Measurements from ENCODE around the gene NFYC. TPM values are rescaled to one million over a fixed set of nuclear protein-coding genes. Genes with fewer than 3 reads are reported as not detected.
"Not testable (repeated sequence)": the region's sequence is repeated elsewhere in the genome, so short reads cannot be mapped to it uniquely, and the experiment has no call there.

NFYC gene
- total RNA-seq, 1 donor from 2014 or later = 62.2 TPM

DNA sequence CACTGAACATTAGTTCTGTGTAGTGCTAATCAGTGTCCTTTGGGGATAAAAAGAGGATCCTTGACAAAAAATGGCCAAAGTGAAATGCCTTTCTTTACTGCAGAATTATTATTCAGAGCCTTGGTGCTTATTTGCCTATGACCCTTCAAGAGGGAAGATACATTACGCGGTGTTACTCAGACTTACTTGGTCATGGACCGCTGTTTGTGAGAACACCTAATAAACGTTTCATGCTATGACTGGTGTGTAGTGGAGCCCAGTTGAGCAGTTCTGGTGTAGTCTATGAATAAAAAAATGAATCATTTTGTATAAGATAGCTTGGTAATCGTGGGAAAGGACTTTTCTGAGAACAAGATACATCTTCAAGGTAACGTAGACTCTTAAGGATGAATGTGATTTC lies 8.3 kb downstream of the NFYC start:
- Histone ChIP-seq H3K36me3 (no peaks in the 10 kb centered on the region), H3K27ac (replicated peaks) (no peak overlapping the region), H3K4me3 (no peak overlapping the region), H3K27me3 (ENCODE audit: low read depth) (no peaks in the 10 kb centered on the region), H3K4me1 (peaks cover 80% of the 10 kb centered on the region), H3K9me3 (replicated peaks) (no peaks in the 10 kb centered on the region)
- DNase-seq = no peak
- intact Hi-C loops (cut with micrococcal nuclease) = no loop called here
- no peak for TF ChIP-seq CTCF (IDR thresholded peaks at IDR 0.05; ENCODE audit: borderline replicate concordance)

DNA sequence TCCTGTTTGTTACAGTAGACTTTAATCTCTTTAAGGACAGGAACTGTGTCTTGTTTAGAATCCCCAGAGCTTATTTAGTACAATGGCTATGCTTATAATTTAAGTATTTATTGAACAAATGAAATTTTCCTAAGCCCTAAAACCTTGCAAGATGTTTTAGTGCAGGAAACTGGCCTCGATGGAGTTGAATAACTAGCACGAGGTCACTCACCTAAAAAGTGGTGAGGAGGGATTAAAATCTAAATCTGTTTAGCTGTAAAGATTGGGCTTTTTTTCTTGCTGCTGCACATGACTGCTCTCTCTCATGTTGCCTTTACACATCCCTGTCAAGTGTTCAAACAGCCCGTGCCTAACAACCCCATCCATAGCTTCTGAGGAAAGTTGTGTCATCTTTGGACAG lies 10.2 kb downstream of the NFYC start:
- Histone ChIP-seq H3K4me3 (no peak overlapping the region), H3K27ac (replicated peaks) (no peak overlapping the region), H3K36me3 (no peaks in the 10 kb centered on the region), H3K9me3 (replicated peaks) (no peaks in the 10 kb centered on the region), H3K27me3 (ENCODE audit: low read depth) (no peaks in the 10 kb centered on the region), H3K4me1 (peaks cover 75% of the 10 kb centered on the region)
- DNase-seq = no peak
- TF ChIP-seq CTCF (IDR thresholded peaks at IDR 0.05; ENCODE audit: borderline replicate concordance) = no peak
- intact Hi-C loops (cut with micrococcal nuclease) = no loop called here

GRCh38 chr1:40702810-40703209 lies 11.3 kb downstream of the NFYC start:
- H3K27me3 ChIP-seq (ENCODE audit: low read depth); H3K4me3 ChIP-seq; H3K36me3 ChIP-seq; H3K27ac ChIP-seq (replicated peaks); H3K9me3 ChIP-seq (replicated peaks); intact Hi-C loops (cut with micrococcal nuclease); DNase-seq: not testable (repeated sequence)
- H3K4me1 ChIP-seq = peaks cover 64% of the 10 kb centered on the region

GRCh38 chr1:40703316-40703715 lies 11.8 kb downstream of the NFYC start:
- no peaks in the 10 kb centered on the region for H3K36me3 ChIP-seq
- no peak for DNase-seq
- intact Hi-C loops (cut with micrococcal nuclease) = no loop called here
- H3K27me3 ChIP-seq (ENCODE audit: low read depth) = no peaks in the 10 kb centered on the region
- H3K4me1 ChIP-seq = peaks cover 68% of the 10 kb centered on the region
- H3K9me3 ChIP-seq (replicated peaks) = no peaks in the 10 kb centered on the region
- no peak for TF ChIP-seq CTCF (IDR thresholded peaks at IDR 0.05; ENCODE audit: borderline replicate concordance)
- no peak overlapping the region for H3K27ac ChIP-seq (replicated peaks)
- H3K4me3 ChIP-seq = no peak overlapping the region

- intact Hi-C loops (cut with micrococcal nuclease) = no loop called here
These were observed 13.6 kb downstream of the NFYC start for GRCh38 chr1:40704817-40705733.

More at GRCh38 chr1:40704817-40705733, 13.6 kb downstream of the NFYC start:
- H3K27ac ChIP-seq (replicated peaks) = peak overlapping the region; percentile 51
- H3K4me1 ChIP-seq = peaks cover 67% of the 10 kb centered on the region
- no peak for DNase-seq
- no peaks in the 10 kb centered on the region for H3K27me3 ChIP-seq (ENCODE audit: low read depth)
- no peaks in the 10 kb centered on the region for H3K36me3 ChIP-seq
- H3K9me3 ChIP-seq (replicated peaks) = no peaks in the 10 kb centered on the region
- no peak overlapping the region for H3K4me3 ChIP-seq
- TF ChIP-seq CTCF (IDR thresholded peaks at IDR 0.05; ENCODE audit: borderline replicate concordance) = no peak

All from left ventricle myocardium inferior (tissue), 1 donor.